Activated CD8-positive, alpha-beta memory T cell treated with anti-CD3 and anti-CD28 coated beads, Interleukin-2, amount 10 ng/mL, durations not matched to agents 7 days and 5 days (primary cell): ENCODE data around the gene CNTN1. TPM values are rescaled to one million over a fixed set of nuclear protein-coding genes. Genes with fewer than 3 reads are reported as not detected.

Source experiments
- ATAC-seq: fragments of 150-1000 bp; cut with Tn5 transposase; one replicate; pipeline ENCODE4 v1.10.0; 2021; ENCODE audit warnings: moderate library complexity
- CTCF ChIA-PET: fragments of 350-600 bp; sonication (Branson Sonifier 250); formaldehyde crosslinking; loops from one replicate; lab custom pipeline; 2021; ENCODE audit warnings: antibody characterized with exemption; lab: Charles Lee
- DNase-seq: peaks from one replicate; pipeline ENCODE4 v3.0.0-alpha.2; 2020
- H3K27ac Mint-ChIP-seq: one replicate; pipeline ENCODE4 v1.8.0; 2021; ENCODE audit warnings: mild to moderate bottlenecking, mixed read lengths
- H3K27me3 Mint-ChIP-seq: one replicate; pipeline ENCODE4 v1.8.0; 2021; ENCODE audit warnings: mixed read lengths
- H3K36me3 Mint-ChIP-seq: one replicate; pipeline ENCODE4 v1.8.0; 2021; ENCODE audit warnings: mild to moderate bottlenecking, mixed read lengths
- H3K4me1 Mint-ChIP-seq: one replicate; pipeline ENCODE4 v1.8.0; 2021; ENCODE audit warnings: mixed read lengths
- H3K4me3 Mint-ChIP-seq: one replicate; pipeline ENCODE4 v1.8.0; 2021; ENCODE audit warnings: mild to moderate bottlenecking, moderate library complexity, mixed read lengths
- H3K9me3 Mint-ChIP-seq: one replicate; pipeline ENCODE4 v1.8.0; 2022; ENCODE audit warnings: low read depth, mixed read lengths
- total RNA-seq, 2 experiments: library from RNA; stranded (reverse); gene quantifications; one replicate each; pipeline ENCODE4 v1.2.3, GENCODE V29; 2021

Gene CNTN1
- total RNA-seq, 2 experiments from 2014 or later = not detected

- no peaks in the 10 kb centered on the region for H3K36me3 Mint-ChIP-seq
- H3K4me3 Mint-ChIP-seq = no peak overlapping the region
- H3K27ac Mint-ChIP-seq = no peak overlapping the region
- DNase-seq (no peak), ATAC-seq (no peak)
- H3K4me1 Mint-ChIP-seq = no peaks in the 10 kb centered on the region
- CTCF ChIA-PET = no interaction called here
- H3K9me3 Mint-ChIP-seq = no peaks in the 10 kb centered on the region
- no peaks in the 10 kb centered on the region for H3K27me3 Mint-ChIP-seq
These were observed 19.4 kb upstream of the CNTN1 start for GRCh38 chr12:40672741-40673271.

GRCh38 chr12:40681148-40681547 is 11.1 kb upstream of the CNTN1 start:
- Mint-ChIP-seq H3K4me3 (no peak overlapping the region), H3K27me3 (no peaks in the 10 kb centered on the region), H3K36me3 (no peaks in the 10 kb centered on the region), H3K27ac (no peak overlapping the region), H3K4me1 (no peaks in the 10 kb centered on the region), H3K9me3 (no peaks in the 10 kb centered on the region)
- ATAC-seq (no peak), DNase-seq (no peak)
- CTCF ChIA-PET = no interaction called here

- Mint-ChIP-seq H3K4me3 (no peak overlapping the region), H3K9me3 (no peaks in the 10 kb centered on the region), H3K27ac (no peak overlapping the region), H3K27me3 (no peaks in the 10 kb centered on the region), H3K36me3 (no peaks in the 10 kb centered on the region), H3K4me1 (no peaks in the 10 kb centered on the region)
- no peak for DNase-seq
- CTCF ChIA-PET = no interaction called here
- ATAC-seq = no peak
These were observed 7.3 kb upstream of the CNTN1 start for GRCh38 chr12:40684986-40685385.

GRCh38 chr12:40688085-40688725 is 4.0 kb upstream of the CNTN1 start:
- CTCF ChIA-PET = no interaction called here

GRCh38 chr12:40689576-40689975 is 2.7 kb upstream of the CNTN1 start:
- peaks cover 27% of the 10 kb centered on the region for H3K27me3 Mint-ChIP-seq
- CTCF ChIA-PET = no interaction called here
- no peaks in the 10 kb centered on the region for H3K9me3 Mint-ChIP-seq
- H3K36me3 Mint-ChIP-seq = no peaks in the 10 kb centered on the region
- H3K27ac Mint-ChIP-seq = no peak overlapping the region
- ATAC-seq (no peak), DNase-seq (no peak)
- H3K4me3 Mint-ChIP-seq = no peak overlapping the region
- H3K4me1 Mint-ChIP-seq = no peaks in the 10 kb centered on the region

More at GRCh38 chr12:40688085-40688725, 4.0 kb upstream of the CNTN1 start:
- H3K36me3 Mint-ChIP-seq = no peaks in the 10 kb centered on the region
- H3K4me3 Mint-ChIP-seq = no peak overlapping the region
- H3K27me3 Mint-ChIP-seq = peaks cover 14% of the 10 kb centered on the region
- DNase-seq (no peak), ATAC-seq (no peak)
- no peaks in the 10 kb centered on the region for H3K9me3 Mint-ChIP-seq
- no peak overlapping the region for H3K27ac Mint-ChIP-seq
- no peaks in the 10 kb centered on the region for H3K4me1 Mint-ChIP-seq

- no peaks in the 10 kb centered on the region for H3K36me3 Mint-ChIP-seq
- no peak for DNase-seq
- peaks cover 27% of the 10 kb centered on the region for H3K27me3 Mint-ChIP-seq
- no peak for ATAC-seq
- no peak overlapping the region for H3K27ac Mint-ChIP-seq
- H3K9me3 Mint-ChIP-seq = no peaks in the 10 kb centered on the region
- H3K4me1 Mint-ChIP-seq = no peaks in the 10 kb centered on the region
- no peak overlapping the region for H3K4me3 Mint-ChIP-seq
- CTCF ChIA-PET = no interaction called here
These were observed 547 bp downstream of the CNTN1 start for GRCh38 chr12:40692765-40693206.

GRCh38 chr12:40693207-40693821 is 1.1 kb downstream of the CNTN1 start:
- Mint-ChIP-seq H3K36me3 (no peaks in the 10 kb centered on the region), H3K4me3 (no peak overlapping the region), H3K9me3 (no peaks in the 10 kb centered on the region), H3K27me3 (peaks cover 27% of the 10 kb centered on the region), H3K4me1 (no peaks in the 10 kb centered on the region), H3K27ac (no peak overlapping the region)
- ATAC-seq (no peak), DNase-seq (no peak)
- CTCF ChIA-PET = no interaction called here

- H3K4me3 Mint-ChIP-seq = no peak overlapping the region
- H3K36me3 Mint-ChIP-seq = no peaks in the 10 kb centered on the region
- CTCF ChIA-PET = no interaction called here
- H3K27ac Mint-ChIP-seq = no peak overlapping the region
- peaks cover 5% of the 10 kb centered on the region for H3K9me3 Mint-ChIP-seq
- peaks cover 16% of the 10 kb centered on the region for H3K27me3 Mint-ChIP-seq
- no peak for DNase-seq
- no peaks in the 10 kb centered on the region for H3K4me1 Mint-ChIP-seq
- ATAC-seq = no peak
These were observed 5.5 kb downstream of the CNTN1 start for GRCh38 chr12:40697566-40698259.

GRCh38 chr12:40701756-40702155 is 9.5 kb downstream of the CNTN1 start:
- no peak overlapping the region for H3K27ac Mint-ChIP-seq
- no peak for ATAC-seq

GRCh38 chr12:40711121-40711520 is 18.9 kb downstream of the CNTN1 start:
- no peak overlapping the region for H3K27ac Mint-ChIP-seq
- H3K36me3 Mint-ChIP-seq = no peaks in the 10 kb centered on the region
- H3K4me3 Mint-ChIP-seq = no peak overlapping the region
- CTCF ChIA-PET = no interaction called here
- H3K4me1 Mint-ChIP-seq = no peaks in the 10 kb centered on the region
- no peaks in the 10 kb centered on the region for H3K9me3 Mint-ChIP-seq
- DNase-seq (no peak), ATAC-seq (no peak)
- H3K27me3 Mint-ChIP-seq = no peaks in the 10 kb centered on the region

More at GRCh38 chr12:40701756-40702155, 9.5 kb downstream of the CNTN1 start:
- Mint-ChIP-seq H3K27me3 (no peaks in the 10 kb centered on the region), H3K4me1 (no peaks in the 10 kb centered on the region), H3K9me3 (peaks cover 5% of the 10 kb centered on the region), H3K36me3 (no peaks in the 10 kb centered on the region), H3K4me3 (no peak overlapping the region)
- CTCF ChIA-PET = no interaction called here
- DNase-seq = no peak

- CTCF ChIA-PET = no interaction called here
- Mint-ChIP-seq H3K4me3 (no peak overlapping the region), H3K27ac (no peak overlapping the region), H3K9me3 (no peaks in the 10 kb centered on the region), H3K36me3 (no peaks in the 10 kb centered on the region), H3K4me1 (no peaks in the 10 kb centered on the region), H3K27me3 (no peaks in the 10 kb centered on the region)
- DNase-seq = no peak
- no peak for ATAC-seq
These were observed 22.4 kb downstream of the CNTN1 start for GRCh38 chr12:40714636-40715035.

GRCh38 chr12:40716037-40716436 is 23.8 kb downstream of the CNTN1 start:
- Mint-ChIP-seq H3K9me3 (peaks cover 2% of the 10 kb centered on the region), H3K27me3 (no peaks in the 10 kb centered on the region), H3K36me3 (no peaks in the 10 kb centered on the region), H3K4me1 (no peaks in the 10 kb centered on the region), H3K27ac (no peak overlapping the region), H3K4me3 (no peak overlapping the region)
- DNase-seq = no peak
- CTCF ChIA-PET = no interaction called here
- ATAC-seq = no peak

- CTCF ChIA-PET = no interaction called here
- H3K4me1 Mint-ChIP-seq = no peaks in the 10 kb centered on the region
These were observed 25.3 kb downstream of the CNTN1 start for GRCh38 chr12:40717576-40717975.

More at GRCh38 chr12:40717576-40717975, 25.3 kb downstream of the CNTN1 start:
- H3K36me3 Mint-ChIP-seq = no peaks in the 10 kb centered on the region
- DNase-seq (no peak), ATAC-seq (no peak)
- no peaks in the 10 kb centered on the region for H3K27me3 Mint-ChIP-seq
- peaks cover 2% of the 10 kb centered on the region for H3K9me3 Mint-ChIP-seq
- no peak overlapping the region for H3K4me3 Mint-ChIP-seq
- no peak overlapping the region for H3K27ac Mint-ChIP-seq
